Measurements from ENCODE around the gene PHF2.

DNA sequence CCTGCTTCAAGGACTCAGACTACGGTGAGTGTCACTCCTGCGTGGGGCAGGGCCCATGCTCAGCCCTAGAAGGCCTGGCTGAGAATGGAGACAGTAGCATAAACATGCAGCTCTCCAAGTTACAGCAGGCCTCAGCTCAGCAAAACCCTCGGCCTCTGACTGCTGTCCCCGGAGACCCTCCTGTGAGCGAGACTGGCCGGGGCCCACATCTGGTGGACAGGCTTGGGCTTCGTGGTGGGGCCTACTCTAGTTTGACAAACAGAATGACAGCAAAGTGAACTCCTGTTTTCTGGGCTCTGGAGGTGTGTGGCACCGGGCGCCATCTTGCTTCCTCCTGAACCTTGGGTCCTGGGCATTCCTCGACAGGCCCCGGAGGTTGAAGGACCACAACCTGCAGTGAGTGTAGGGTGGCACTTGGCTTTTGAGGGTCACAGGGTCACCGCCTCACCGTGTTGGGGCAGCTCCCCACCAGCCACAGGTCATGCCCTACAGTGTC, 97.5 kb downstream of the PHF2 start:
- TF ChIP-seq CTCF (IDR thresholded peaks at IDR 0.05) = no peak
- TF ChIP-seq POLR2AphosphoS5 (IDR thresholded peaks at IDR 0.05) = no peak
- no peak for TF ChIP-seq POLR2A (IDR thresholded peaks at IDR 0.05)

All from breast epithelium (tissue), 3 donors.